PC-9 (cell line): ENCODE measurements around the gene SH3PXD2A.

Source experiments
- EZH2 ChIP-seq: fragments of 200-600 bp; sonication (generic); IDR thresholded peaks from 2 replicates; pipeline ENCODE4 v1.8.0; 2017; ENCODE audit warnings: antibody characterized with exemption, low read depth
- TF ChIP-seq, protein P1 (sequence below): fragments of 200-600 bp; sonication (generic); conservative IDR thresholded peaks from 2 replicates; pipeline ENCODE4 v1.6.1; 2017; ENCODE audit warnings: mixed run types, antibody characterized with exemption, mild to moderate bottlenecking, moderate library complexity

DNA sequence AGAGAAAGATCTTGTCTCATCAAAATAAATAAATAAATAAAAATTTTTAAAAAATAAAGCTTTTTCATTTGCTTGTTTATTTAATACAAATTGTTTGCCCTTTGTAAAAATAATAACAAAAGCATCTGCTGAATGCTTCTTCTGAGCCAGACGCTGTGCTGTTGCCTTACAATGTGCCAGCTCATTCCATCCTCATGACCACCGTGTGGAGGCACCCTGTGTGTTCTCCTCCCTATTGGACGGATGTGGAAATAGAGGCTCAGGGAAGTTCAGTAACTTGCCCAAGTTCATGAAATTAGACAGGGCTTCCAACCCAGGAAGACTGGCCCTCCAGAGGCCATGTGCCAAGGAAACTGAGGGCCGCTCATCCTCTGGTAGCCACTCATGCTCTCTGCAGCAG is 120.6 kb downstream of the SH3PXD2A start:
- TF ChIP-seq, protein P1, sequence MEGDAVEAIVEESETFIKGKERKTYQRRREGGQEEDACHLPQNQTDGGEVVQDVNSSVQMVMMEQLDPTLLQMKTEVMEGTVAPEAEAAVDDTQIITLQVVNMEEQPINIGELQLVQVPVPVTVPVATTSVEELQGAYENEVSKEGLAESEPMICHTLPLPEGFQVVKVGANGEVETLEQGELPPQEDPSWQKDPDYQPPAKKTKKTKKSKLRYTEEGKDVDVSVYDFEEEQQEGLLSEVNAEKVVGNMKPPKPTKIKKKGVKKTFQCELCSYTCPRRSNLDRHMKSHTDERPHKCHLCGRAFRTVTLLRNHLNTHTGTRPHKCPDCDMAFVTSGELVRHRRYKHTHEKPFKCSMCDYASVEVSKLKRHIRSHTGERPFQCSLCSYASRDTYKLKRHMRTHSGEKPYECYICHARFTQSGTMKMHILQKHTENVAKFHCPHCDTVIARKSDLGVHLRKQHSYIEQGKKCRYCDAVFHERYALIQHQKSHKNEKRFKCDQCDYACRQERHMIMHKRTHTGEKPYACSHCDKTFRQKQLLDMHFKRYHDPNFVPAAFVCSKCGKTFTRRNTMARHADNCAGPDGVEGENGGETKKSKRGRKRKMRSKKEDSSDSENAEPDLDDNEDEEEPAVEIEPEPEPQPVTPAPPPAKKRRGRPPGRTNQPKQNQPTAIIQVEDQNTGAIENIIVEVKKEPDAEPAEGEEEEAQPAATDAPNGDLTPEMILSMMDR: no peak
- TF ChIP-seq EZH2: no peak
